GM19238 (cell line): ENCODE data around the gene TNC.

Experiments used
- DNase-seq: peaks from one replicate; pipeline ENCODE4 v3.0.0; 2011; ENCODE audit warnings: low spot score; ENCODE audit not compliant: insufficient read length

Gene TNC

GRCh38 chr9:115058175-115058574 is 59.8 kb downstream of the TNC start:
- no peak for DNase-seq

DNA sequence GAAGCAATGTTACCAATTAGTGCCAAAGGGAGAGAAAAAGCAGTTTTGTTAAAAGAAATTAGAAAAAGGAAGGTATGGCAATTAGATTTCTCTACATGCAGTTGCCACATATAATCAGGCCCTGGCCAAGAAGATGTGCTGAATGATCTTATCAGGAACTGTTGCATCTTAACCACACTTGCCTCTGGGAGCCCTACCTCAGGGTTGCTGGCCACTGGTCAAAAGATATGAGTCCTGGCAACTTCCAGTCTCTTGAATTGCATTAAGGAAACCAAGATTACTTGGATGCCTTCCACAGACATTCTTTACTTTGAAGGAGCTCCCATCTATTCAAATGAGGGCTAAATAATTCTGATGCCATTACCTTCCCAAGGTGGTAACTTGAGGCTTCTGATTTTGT is 60.4 kb downstream of the TNC start:
- DNase-seq: no peak

DNA sequence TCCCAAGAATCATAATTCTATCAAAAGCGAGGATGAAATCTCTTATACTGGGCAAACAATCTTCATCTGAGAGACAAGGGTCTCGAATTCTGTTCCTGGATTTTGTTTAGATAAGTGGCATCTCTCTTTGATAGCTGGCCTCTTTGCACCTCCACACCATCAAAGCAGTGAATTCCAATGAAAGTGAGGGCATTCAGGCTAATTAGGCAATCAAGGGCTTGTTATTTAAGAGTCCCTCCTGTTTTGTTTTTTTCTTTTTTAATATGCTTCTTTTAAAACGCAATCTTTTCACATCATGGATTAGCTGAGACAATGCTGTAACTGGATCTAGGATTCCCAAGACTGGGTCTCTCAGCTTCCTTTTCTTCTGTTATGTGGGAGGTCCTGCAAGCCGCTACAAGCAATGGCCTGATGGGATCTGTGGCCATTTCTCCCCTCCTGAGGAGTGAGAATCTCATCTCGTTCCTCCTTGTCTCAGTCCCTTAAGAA is 67.9 kb downstream of the TNC start:
- no peak for DNase-seq

GRCh38 chr9:115046824-115047223 is 71.1 kb downstream of the TNC start:
- no peak for DNase-seq

GRCh38 chr9:115046199-115046598 is 71.8 kb downstream of the TNC start:
- no peak for DNase-seq

DNA sequence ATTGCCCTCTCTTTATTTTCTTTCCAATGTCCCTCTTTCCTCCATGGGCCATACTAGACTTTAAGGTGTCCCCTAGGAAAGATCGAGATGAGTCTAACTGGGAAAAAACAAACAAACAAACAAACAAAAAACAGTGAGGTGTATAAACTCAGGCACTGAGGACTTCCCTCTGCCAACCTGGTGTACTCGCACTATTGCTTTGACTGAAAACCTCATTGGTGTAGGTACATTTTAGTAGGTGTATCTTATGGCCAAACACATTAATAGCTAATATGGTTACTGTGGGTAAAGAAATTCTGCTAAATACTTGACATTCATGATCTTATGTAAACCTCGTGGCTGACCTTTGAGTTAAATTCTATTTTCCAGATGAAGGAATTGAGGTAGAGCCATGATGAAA is 74.3 kb downstream of the TNC start:
- no peak for DNase-seq

DNA sequence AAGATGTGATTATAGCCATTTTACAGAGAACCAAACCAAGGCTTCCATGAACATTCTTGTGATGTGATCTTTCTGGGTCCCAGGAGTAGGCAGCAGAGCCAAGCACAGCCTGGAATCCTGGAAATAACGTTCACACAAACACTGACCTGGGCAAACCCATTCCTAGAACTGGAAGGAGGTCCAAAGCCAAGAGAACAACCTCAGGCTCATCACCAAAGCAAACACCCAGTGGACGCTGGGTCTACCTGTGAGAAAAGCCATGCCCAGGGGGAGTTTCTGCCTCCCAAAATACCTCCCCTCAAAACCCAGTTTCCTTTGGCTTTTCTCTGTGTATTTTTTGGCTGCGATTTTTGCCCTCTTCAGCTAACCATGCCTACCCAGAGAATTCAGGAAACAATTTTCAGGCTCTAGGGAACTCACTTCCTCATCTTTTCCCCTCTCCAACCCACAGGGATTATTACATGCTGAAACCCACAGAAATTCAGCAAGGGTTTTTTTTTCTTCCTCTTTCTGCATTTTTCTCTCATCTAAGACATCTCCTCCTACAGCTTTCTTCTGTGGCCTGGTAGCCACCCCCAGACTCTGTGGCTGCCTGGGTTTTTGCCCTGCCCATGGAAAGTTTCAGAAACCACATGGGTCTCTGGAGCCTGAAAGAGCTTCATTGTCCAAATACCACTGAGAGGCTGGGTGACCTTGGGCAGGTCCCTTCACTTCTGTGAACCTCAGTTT is 75.0 kb downstream of the TNC start:
- no peak for DNase-seq

- no peak for DNase-seq
Observed at GRCh38 chr9:115039516-115040120, 78.3 kb downstream of the TNC start.

- DNase-seq: no peak
Observed at GRCh38 chr9:115038178-115038577, 79.8 kb downstream of the TNC start.

DNA sequence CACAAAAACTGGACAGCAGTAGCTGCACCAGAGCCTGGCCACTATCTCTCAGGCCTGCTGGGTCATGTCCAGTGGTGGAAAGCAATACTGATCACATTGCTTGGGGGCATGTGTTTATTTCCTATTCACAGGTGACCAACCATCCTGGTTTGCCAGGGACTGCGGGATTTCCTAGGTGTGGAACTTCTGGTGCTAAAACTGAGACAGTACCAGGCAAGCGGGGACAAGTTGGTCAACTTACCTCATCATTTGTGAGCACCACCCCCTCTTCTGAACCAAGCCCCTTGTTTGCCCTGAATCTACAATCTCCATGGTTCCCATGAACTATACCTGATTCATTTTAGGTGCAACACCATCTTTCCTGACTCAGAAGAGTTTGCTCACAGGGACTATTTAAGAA is 81.3 kb downstream of the TNC start:
- DNase-seq: no peak

GRCh38 chr9:115035841-115036612 is 81.9 kb downstream of the TNC start:
- no peak for DNase-seq

DNA sequence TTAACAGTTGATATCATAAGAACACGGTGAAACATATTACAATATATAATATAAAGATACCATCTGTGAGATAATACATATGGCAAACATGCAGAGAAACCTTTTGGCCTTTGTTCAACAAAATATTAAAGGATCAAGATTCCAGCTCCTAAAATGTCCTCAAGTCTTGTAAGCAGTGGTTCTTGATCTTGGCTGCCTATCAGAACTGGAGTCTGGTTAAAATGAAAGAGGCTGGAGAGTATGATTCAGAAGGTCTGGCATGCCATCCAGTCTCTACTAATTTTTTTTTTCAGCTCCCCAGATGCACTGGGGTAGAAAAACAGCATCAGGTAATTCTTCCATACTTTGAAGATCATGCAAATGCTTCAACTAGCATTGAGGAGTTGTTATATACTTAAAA is 83.2 kb downstream of the TNC start:
- DNase-seq: no peak

- no peak for DNase-seq
Observed at GRCh38 chr9:115033800-115034199, 84.2 kb downstream of the TNC start.

GRCh38 chr9:115032296-115032695 is 85.7 kb downstream of the TNC start:
- DNase-seq: no peak

DNA sequence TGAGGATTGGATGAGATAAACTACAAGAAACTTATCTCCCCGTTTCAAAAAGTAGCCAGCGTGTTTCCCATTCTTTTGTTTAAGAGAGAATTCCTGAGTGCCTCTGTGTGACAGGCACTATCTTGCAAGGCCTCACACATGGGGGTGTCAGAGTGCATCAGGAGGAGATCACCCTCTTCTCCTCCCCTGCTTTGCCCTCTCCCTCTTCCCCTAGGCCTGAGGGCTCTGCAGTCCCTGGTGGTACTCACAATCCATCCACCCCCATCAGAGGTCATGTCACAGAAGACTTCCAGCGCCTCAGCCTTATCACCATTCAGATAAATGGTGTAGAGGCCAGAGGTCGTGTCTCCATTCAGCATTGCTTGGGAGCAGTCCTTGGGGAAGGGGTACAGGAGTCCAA is 88.0 kb downstream of the TNC start:
- DNase-seq: no peak

DNA sequence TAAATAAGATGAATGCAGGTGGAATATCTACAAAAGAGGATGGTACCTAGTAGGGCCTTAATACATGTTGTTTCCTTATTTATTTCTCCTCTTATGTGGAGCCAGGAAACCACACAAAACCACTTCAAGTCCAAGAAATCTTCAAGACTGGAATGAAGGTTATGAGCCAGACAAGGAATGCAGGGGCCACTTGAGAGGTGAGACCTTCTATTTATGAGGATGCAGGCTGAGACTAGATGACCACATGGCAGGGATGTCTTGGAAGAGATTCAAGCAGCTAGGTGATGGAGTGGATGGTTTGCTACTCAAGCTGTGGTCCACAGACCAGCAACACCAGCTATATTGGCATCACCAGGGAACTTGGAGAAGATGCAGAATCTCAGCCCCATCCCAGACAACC is 92.2 kb downstream of the TNC start:
- DNase-seq: no peak

GRCh38 chr9:115024925-115025535 is 92.9 kb downstream of the TNC start:
- DNase-seq: no peak

DNA sequence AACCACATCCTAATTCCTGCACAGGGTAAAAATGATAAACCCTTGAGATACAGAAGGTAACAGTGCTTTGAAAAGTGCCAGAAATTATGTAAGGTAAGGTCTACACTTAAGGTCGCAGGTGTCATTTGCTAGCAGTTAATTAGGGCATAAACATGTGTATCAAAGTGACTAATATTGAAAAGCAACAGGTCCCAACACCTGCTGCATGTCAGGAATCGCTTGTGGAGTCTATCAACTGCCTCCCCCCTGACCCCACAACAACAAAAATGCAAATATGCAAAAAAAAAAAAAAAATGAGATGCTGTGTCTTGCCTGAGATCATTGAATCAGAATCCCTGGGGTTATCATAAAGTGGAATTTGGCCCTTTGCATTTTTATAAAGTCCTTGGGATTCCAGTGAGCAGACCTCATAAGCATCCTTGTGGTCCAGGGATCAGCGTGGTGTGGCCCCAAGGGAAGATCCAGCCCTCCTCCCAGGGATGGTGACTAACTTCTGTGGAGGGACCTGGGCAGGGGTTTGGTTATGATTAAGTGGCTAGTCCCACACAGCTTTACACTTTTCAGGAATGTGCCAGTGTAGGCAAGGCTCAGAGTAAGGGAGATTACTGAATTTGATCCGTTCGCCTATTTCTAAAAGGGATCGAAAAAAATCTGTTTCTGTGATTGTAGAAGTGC is 95.1 kb downstream of the TNC start:
- no peak for DNase-seq

DNA sequence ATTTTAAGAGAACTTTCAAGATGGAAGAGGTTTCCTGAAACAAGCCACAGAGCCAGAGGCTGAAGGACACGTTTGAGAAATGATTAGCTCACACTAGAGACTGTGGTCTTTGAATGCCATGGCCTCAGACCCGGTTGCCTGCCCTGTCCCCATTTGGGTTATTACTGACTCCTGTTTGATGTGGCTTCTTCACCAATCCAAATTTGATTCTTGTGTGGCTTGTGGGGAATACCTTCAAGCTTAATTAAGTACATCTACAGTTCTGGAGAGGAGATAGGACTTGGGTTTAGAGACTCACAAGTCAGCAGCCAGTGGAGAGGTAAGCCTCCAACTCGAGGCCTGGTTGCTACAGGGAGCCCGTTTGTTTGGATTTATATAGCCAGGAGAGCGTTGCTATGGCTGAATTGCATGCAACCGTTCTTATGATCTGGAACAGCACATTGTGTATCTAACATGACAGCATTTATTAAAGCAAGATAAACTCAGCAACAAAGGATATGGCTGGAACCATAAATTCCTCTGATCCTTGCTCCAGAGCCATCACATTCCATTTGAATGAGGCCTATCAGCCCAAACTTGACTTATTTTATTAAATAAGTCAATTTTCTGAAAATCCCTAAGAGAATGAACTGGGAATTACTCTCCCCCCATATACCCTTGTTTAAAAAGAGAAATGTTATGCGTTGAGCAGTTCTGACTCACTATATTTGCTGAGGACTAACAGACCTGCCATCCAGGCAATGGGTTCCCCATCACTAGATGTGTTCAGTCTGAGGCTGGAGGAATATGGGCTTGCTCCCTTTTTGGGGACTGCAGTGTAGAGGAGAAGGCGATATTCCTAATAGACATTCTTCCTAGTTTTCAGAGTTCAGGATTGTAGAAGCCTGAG is 99.2 kb downstream of the TNC start:
- DNase-seq: no peak

DNA sequence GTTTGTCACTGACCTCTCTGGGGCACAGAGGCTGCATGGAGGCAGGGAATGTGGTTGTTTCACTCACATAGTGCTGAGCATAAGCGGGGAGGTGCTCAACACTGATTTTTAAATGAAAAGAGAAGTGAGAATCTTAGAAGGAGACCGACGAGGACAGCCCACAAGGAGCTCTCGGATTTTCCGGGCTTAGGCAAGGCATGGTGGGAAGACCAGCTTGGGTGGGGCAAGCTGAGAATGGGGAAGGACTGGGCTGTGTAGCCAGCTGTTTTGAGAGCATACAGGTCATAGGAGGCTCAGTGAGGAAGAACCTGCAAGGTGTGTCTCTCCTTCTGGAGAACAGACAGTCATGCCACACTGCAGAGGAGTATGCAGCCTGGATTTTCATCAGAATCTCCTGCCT is 101.6 kb downstream of the TNC start:
- DNase-seq: no peak
